CD4-positive, alpha-beta T cell treated with Interleukin-17A for 4 hours (primary cell): ENCODE data around the gene DLX2.
"Not testable (repeated sequence)": the region's sequence is repeated elsewhere in the genome, so short reads cannot be mapped to it uniquely, and the experiment has no call there.

ENCODE experiments used
- DNase-seq: peaks from one replicate; pipeline ENCODE4 v3.0.0-alpha.2; 2020; ENCODE audit warnings: mixed read lengths

The DLX2 gene

GRCh38 chr2:172081221-172082022 is 21.3 kb downstream of the DLX2 start:
- DNase-seq = no peak

GRCh38 chr2:172080641-172081220 is 22.0 kb downstream of the DLX2 start:
- DNase-seq = no peak

- no peak for DNase-seq
These were observed 22.7 kb downstream of the DLX2 start for GRCh38 chr2:172079838-172080640.

- DNase-seq = no peak
These were observed 23.3 kb downstream of the DLX2 start for GRCh38 chr2:172079416-172079815.

- no peak for DNase-seq
These were observed 28.4 kb downstream of the DLX2 start for GRCh38 chr2:172074254-172074653.

- DNase-seq = no peak
These were observed 29.2 kb downstream of the DLX2 start for GRCh38 chr2:172073518-172073917.

GRCh38 chr2:172072706-172073105 is 30.0 kb downstream of the DLX2 start:
- no peak for DNase-seq

- no peak for DNase-seq
These were observed 30.4 kb downstream of the DLX2 start for GRCh38 chr2:172072303-172072702.

GRCh38 chr2:172070936-172071335 is 31.8 kb downstream of the DLX2 start:
- no peak for DNase-seq

- not testable (repeated sequence) for DNase-seq
These were observed 34.8 kb downstream of the DLX2 start for GRCh38 chr2:172067905-172068304.

- DNase-seq = no peak
These were observed 36.3 kb downstream of the DLX2 start for GRCh38 chr2:172066394-172066886.

- DNase-seq = no peak
These were observed 37.6 kb downstream of the DLX2 start for GRCh38 chr2:172065111-172065510.

GRCh38 chr2:172063446-172063845 is 39.3 kb downstream of the DLX2 start:
- no peak for DNase-seq

- no peak for DNase-seq
These were observed 40.2 kb downstream of the DLX2 start for GRCh38 chr2:172062402-172063004.

GRCh38 chr2:172060118-172060517 is 42.6 kb downstream of the DLX2 start:
- not testable (repeated sequence) for DNase-seq

GRCh38 chr2:172058660-172059059 is 44.0 kb downstream of the DLX2 start:
- no peak for DNase-seq

GRCh38 chr2:172056293-172056692 is 46.4 kb downstream of the DLX2 start:
- DNase-seq = no peak

GRCh38 chr2:172053486-172053885 is 49.2 kb downstream of the DLX2 start:
- no peak for DNase-seq

GRCh38 chr2:172052000-172052983 is 50.4 kb downstream of the DLX2 start:
- DNase-seq = no peak

- DNase-seq = no peak
These were observed 52.1 kb downstream of the DLX2 start for GRCh38 chr2:172050479-172051125.

GRCh38 chr2:172049567-172050120 is 53.1 kb downstream of the DLX2 start:
- DNase-seq = no peak
